Kidney (tissue), 14 donors: ENCODE measurements around the gene VSIG10. TPM values are rescaled to one million over a fixed set of nuclear protein-coding genes. Genes with fewer than 3 reads are reported as not detected.
A peak's percentile ranks its signal among the peaks of the same experiment; 100 is the strongest.

ENCODE experiments used
- DNase-seq, 5 donors: peaks; one replicate each; pipeline ENCODE4 v3.0.0-alpha.2; 2013 to 2020
- FAIRE-seq: peaks from 2 replicates; lab custom pipeline; 2012; peaks lifted over from hg19 to GRCh38; lab: Jason Lieb, UNC
- H3K27ac ChIP-seq, 2 donors: one replicate each; pipeline ENCODE4 v1.7.0; 2013; ENCODE audit warnings: low read depth in 2 of 2, low read length in 2 of 2, inconsistent platforms in 1 of 2
- H3K27me3 ChIP-seq: one replicate; pipeline ENCODE4 v1.7.1; 2013; ENCODE audit warnings: low read length, inconsistent platforms; ENCODE audit not compliant: control insufficient read depth, insufficient read depth
- H3K36me3 ChIP-seq, 3 donors: one replicate each; pipeline versions ENCODE4 v1.7.0 to v1.7.1; 2013; ENCODE audit warnings: low read length in 3 of 3, control low read depth in 1 of 3, inconsistent platforms in 1 of 3; ENCODE audit not compliant: insufficient read depth in 3 of 3, control insufficient read depth in 2 of 3
- H3K4me1 ChIP-seq, 3 donors: one replicate each; pipeline versions ENCODE4 v1.7.0 to v1.7.1; 2013; ENCODE audit warnings: low read length in 3 of 3, inconsistent platforms in 1 of 3, low read depth in 1 of 3; ENCODE audit not compliant: control insufficient read depth in 2 of 3, insufficient read depth in 2 of 3
- H3K4me3 ChIP-seq, 3 donors: one replicate each; pipeline versions ENCODE4 v1.7.0 to v1.8.1; 2013; ENCODE audit warnings: low read length in 3 of 3, control low read depth in 1 of 3, inconsistent platforms in 1 of 3
- H3K9ac ChIP-seq, 3 donors: one replicate each; pipeline versions ENCODE4 v1.7.0 to v1.7.1; 2013; ENCODE audit warnings: low read length in 3 of 3, control low read depth in 1 of 3, inconsistent platforms in 1 of 3
- H3K9me3 ChIP-seq, 3 donors: one replicate each; pipeline versions ENCODE4 v1.7.0 to v1.7.1; 2013; ENCODE audit warnings: low read length in 3 of 3, control low read depth in 1 of 3, inconsistent platforms in 1 of 3; ENCODE audit not compliant: control insufficient read depth in 2 of 3, insufficient read depth in 1 of 3
- intact Hi-C: fragments of 100-400 bp; cut with DNase I; formaldehyde crosslinking; loops from one replicate; pipeline ENCODE4 v1.11.1; 2022
- polyA plus RNA-seq: library from polyadenylated mRNA; stranded (reverse); fragments of 350-450 nt; fragmentation: Illumina TruSeq; extraction: RNeasy Lipid Tissue Mini Kit (QIAGEN cat#74804); gene quantifications from one replicate; pipeline ENCODE4 v1.2.3, GENCODE V29; 2014; ENCODE audit warnings: low read depth, low replicate concordance; ENCODE audit not compliant: insufficient read depth
- total RNA-seq: library from RNA; stranded (reverse); fragmentation: NEBNext Ultra II Directional; extraction: Animal tissue kit (Norgen Biotek cat#: 25700); gene quantifications from one replicate; pipeline ENCODE4 v1.2.1, GENCODE V29; 2021
- TF ChIP-seq, protein P1 (sequence below): IDR thresholded peaks from 3 replicates; pipeline ENCODE4 v1.5.1; 2012; ENCODE audit warnings: mild to moderate bottlenecking, moderate library complexity, borderline replicate concordance; ENCODE audit not compliant: insufficient read depth; ENCODE audit errors: extremely low read depth
- donor health status: control.
- donor health status: control.
- donor health status: control.
- donor health status: control.
- donor health status: control.
- donor health status: DM: yes; HTN: yes; CAD: no.
- donor health status: Normal renal cell carcinoma (clear cell type).

VSIG10 gene
- total and polyA plus RNA-seq, 2 donors from 2014 or later = 15.8 to 26.1 TPM

DNA sequence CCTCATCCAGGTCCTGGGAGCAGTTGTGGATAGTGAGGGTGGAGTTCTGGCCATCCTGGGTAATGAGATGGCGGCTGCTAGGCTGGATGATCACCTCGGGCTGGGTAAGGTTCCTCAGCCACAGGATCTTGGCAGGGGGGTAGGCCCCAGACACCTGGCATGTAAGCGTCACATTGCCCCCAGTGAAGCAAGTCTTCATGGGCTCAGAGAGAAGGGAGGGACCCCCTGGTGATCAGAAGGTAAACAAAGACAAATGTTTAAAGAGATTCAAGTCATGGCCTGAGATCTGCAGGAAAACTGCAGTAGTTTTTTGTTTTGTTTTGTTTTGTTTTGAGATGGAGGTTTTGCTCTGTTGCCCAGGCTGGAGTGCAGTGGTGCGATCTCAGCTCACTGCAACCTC, 30.0 kb downstream of the VSIG10 start:
- H3K4me1 ChIP-seq = no peaks in the 10 kb centered on the region
- no peak overlapping the region for H3K4me3 ChIP-seq
- DNase-seq = peak in 1 of 5 donors; percentile 20
- H3K9ac ChIP-seq = no peak overlapping the region
- H3K27ac ChIP-seq = no peak overlapping the region
- intact Hi-C loops = no loop called here
- H3K36me3 ChIP-seq = peaks cover 0 to 4% (median 2%) of the 10 kb centered on the region in 3 donors
- FAIRE-seq = no peak
- H3K9me3 ChIP-seq = no peaks in the 10 kb centered on the region
- TF ChIP-seq, protein P1, sequence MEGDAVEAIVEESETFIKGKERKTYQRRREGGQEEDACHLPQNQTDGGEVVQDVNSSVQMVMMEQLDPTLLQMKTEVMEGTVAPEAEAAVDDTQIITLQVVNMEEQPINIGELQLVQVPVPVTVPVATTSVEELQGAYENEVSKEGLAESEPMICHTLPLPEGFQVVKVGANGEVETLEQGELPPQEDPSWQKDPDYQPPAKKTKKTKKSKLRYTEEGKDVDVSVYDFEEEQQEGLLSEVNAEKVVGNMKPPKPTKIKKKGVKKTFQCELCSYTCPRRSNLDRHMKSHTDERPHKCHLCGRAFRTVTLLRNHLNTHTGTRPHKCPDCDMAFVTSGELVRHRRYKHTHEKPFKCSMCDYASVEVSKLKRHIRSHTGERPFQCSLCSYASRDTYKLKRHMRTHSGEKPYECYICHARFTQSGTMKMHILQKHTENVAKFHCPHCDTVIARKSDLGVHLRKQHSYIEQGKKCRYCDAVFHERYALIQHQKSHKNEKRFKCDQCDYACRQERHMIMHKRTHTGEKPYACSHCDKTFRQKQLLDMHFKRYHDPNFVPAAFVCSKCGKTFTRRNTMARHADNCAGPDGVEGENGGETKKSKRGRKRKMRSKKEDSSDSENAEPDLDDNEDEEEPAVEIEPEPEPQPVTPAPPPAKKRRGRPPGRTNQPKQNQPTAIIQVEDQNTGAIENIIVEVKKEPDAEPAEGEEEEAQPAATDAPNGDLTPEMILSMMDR = no peak
- H3K27me3 ChIP-seq = no peaks in the 10 kb centered on the region

DNA sequence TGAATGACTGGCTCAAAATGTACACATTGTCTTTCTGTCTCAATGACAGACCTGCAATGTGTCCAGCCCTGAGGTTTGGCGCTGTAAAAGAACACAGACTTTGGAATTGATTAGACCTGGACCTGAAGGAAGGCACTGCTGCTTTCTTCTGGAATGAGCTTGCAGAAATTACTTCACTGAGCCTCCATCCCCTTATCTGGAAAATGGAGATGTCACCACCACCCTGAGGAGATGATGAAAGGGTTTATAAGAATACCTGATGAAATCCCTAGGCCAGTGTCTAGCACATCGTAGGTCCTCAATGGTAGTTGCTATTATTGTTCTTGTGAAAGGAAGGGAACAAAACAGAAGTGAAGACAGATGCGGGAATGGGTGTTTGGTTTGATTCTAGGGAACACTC, 33.2 kb downstream of the VSIG10 start:
- H3K9me3 ChIP-seq = no peaks in the 10 kb centered on the region
- FAIRE-seq = no peak
- TF ChIP-seq, protein P1 = no peak

DNA sequence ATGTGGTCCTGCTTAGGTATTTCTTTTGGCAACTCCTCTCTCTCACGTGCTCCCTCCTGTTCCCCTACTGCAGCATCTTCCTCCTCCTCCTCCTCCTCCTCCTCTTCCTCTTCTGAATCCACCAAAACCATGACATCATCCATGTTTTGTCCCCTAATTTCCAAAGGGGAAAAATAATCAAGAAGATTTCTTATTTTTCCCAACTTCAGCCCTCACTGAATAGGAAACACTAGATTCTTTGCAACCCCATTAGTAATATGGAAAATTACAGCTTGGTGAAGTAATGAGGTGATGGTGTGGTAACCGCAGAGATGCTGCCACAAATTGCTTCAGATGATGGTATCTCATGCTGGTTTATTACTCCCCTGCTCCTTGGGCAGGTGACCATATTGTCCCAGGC, 35.4 kb downstream of the VSIG10 start:
- Histone ChIP-seq H3K4me1 (peaks cover 0 to 5% (median 0%) of the 10 kb centered on the region in 3 donors), H3K9me3 (no peaks in the 10 kb centered on the region), H3K27me3 (no peaks in the 10 kb centered on the region), H3K36me3 (peaks cover 0 to 3% (median 0%) of the 10 kb centered on the region in 3 donors), H3K4me3 (no peak overlapping the region), H3K27ac (no peak overlapping the region), H3K9ac (no peak overlapping the region)
- intact Hi-C loops = no loop called here
- TF ChIP-seq, protein P1 = no peak
- DNase-seq (no peak), FAIRE-seq (no peak)

More for the DNA sequence above, 33.2 kb downstream of the VSIG10 start:
- peaks cover 0 to 4% (median 0%) of the 10 kb centered on the region in 3 donors for H3K36me3 ChIP-seq
- no peak for DNase-seq
- intact Hi-C loops = no loop called here
- no peak overlapping the region for H3K4me3 ChIP-seq
- no peak overlapping the region for H3K27ac ChIP-seq
- no peaks in the 10 kb centered on the region for H3K27me3 ChIP-seq
- H3K4me1 ChIP-seq = no peaks in the 10 kb centered on the region
- no peak overlapping the region for H3K9ac ChIP-seq

DNA sequence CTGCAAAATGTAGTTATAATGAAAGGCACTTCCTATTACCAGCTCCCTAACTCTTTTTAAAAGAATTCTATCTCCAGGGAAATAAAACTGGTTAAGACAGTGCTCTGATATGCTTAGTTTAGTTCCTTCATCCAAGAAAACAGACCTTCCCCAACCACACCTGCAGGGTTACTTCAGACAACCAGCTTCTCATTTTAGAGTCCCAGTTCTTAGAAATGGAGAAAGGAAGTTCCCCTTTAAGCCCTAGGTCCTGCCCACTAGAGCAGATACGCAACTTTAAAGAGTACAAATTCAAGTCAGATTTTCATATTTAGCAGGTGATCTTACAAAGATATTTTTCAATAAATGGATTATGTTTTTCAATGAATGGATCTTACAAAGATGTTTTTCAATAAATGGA, 38.4 kb downstream of the VSIG10 start:
- peaks cover 0 to 5% (median under 1%) of the 10 kb centered on the region in 3 donors for H3K4me1 ChIP-seq
- no peaks in the 10 kb centered on the region for H3K27me3 ChIP-seq
- H3K9me3 ChIP-seq = no peaks in the 10 kb centered on the region
- no peak overlapping the region for H3K27ac ChIP-seq
- no peak for FAIRE-seq
- no peaks in the 10 kb centered on the region for H3K36me3 ChIP-seq
- H3K4me3 ChIP-seq = no peak overlapping the region
- no peak for DNase-seq
- TF ChIP-seq, protein P1 = no peak
- no peak overlapping the region for H3K9ac ChIP-seq
- intact Hi-C loops = no loop called here
